Testis (tissue), 2 donors: ENCODE results near the gene KIF2A.

ENCODE experiments used
- CTCF ChIP-seq, 3 experiments: fragments of 450-650 bp in 2 of 3; fragments of 200-600 bp in 1 of 3; sonication (generic) in 1 of 3; IDR thresholded peaks; one replicate each; pipeline ENCODE4 v1.5.1; 2016 to 2019; ENCODE audit warnings: antibody characterized with exemption in 3 of 3, mild to moderate bottlenecking in 2 of 3, moderate library complexity in 1 of 3
- POLR2A ChIP-seq: fragments of 450-650 bp; IDR thresholded peaks from one replicate; pipeline ENCODE4 v1.6.1; 2017; ENCODE audit warnings: antibody characterized with exemption, mild to moderate bottlenecking, moderate library complexity

- no peak for TF ChIP-seq POLR2A
- TF ChIP-seq CTCF (IDR thresholded peaks at IDR 0.05): no peak
These were observed 6.0 kb downstream of the KIF2A start for GRCh38 chr5:62312036-62312435.
